IMR-90 (cell line): Measurements from ENCODE around the gene TSPAN16. TPM values are rescaled to one million over a fixed set of nuclear protein-coding genes. Genes with fewer than 3 reads are reported as not detected.

Experiments used
- ATAC-seq: fragments of 200-7000 bp; cut with Tn5 transposase; 2 replicates; pipeline ENCODE4 v1.9.1; 2020; ENCODE audit warnings: low read depth, mild to moderate bottlenecking, moderate library complexity
- BruUV-seq: library from RNA; stranded (reverse); fragments of 400-500 nt; replicated peaks from 2 replicates; lab custom pipeline; 2021; lab: Mats Ljungman, UMichigan
- CTCF ChIA-PET: fragments of 300-600 bp; formaldehyde crosslinking; extraction: SDS; loops from one replicate; lab custom pipeline; 2021; ENCODE audit warnings: antibody characterized with exemption; lab: Yijun Ruan, JAX
- POLR2A ChIA-PET: fragments of 300-600 bp; sonication (Branson Sonifier 250); formaldehyde crosslinking; loops from one replicate; lab custom pipeline; 2022; ENCODE audit warnings: antibody characterized with exemption; ENCODE audit not compliant: unreplicated experiment; lab: Charles Lee
- DNase-seq: peaks from one replicate; pipeline ENCODE4 v3.0.0; 2013
- H2AFZ ChIP-seq: replicated peaks from 2 replicates; pipeline ENCODE3; 2013; ENCODE audit warnings: low read length, mild to moderate bottlenecking; ENCODE audit not compliant: poor library complexity
- H2AK5ac ChIP-seq: 2 replicates; pipeline ENCODE4 v1.6.1; 2013; ENCODE audit warnings: low read depth, low read length, inconsistent platforms
- H2AK9ac ChIP-seq: replicated peaks from 2 replicates; pipeline ENCODE3; 2013; ENCODE audit warnings: mild to moderate bottlenecking, low read depth, low read length, moderate library complexity; ENCODE audit not compliant: poor library complexity
- H2BK120ac ChIP-seq: 2 replicates; pipeline ENCODE4 v1.6.1; 2013; ENCODE audit warnings: low read depth, low read length, inconsistent platforms
- H2BK15ac ChIP-seq: 3 replicates; pipeline ENCODE4 v1.6.1; 2013; ENCODE audit warnings: low read depth, low read length, inconsistent platforms
- H2BK20ac ChIP-seq: 2 replicates; pipeline ENCODE4 v1.6.1; 2013; ENCODE audit warnings: low read depth, mild to moderate bottlenecking, inconsistent platforms, low read length, moderate library complexity
- H2BK5ac ChIP-seq: 2 replicates; pipeline ENCODE4 v1.6.1; 2013; ENCODE audit warnings: mild to moderate bottlenecking, low read depth, low read length, inconsistent platforms; ENCODE audit not compliant: poor library complexity, severe bottlenecking
- H3K14ac ChIP-seq: replicated peaks from 2 replicates; pipeline ENCODE4 v1.6.1; 2013; ENCODE audit warnings: low read depth, low read length, inconsistent platforms
- H3K18ac ChIP-seq: 2 replicates; pipeline ENCODE4 v1.6.1; 2013; ENCODE audit warnings: low read depth, low read length, control low read depth
- H3K23ac ChIP-seq: 2 replicates; pipeline ENCODE4 v1.6.1; 2013; ENCODE audit warnings: low read depth, low read length, inconsistent platforms
- H3K27ac ChIP-seq: 2 replicates; pipeline ENCODE4 v1.5.1; 2013; ENCODE audit warnings: mild to moderate bottlenecking, control low read depth, low read length; ENCODE audit not compliant: insufficient read depth
- H3K27me3 ChIP-seq: 2 replicates; pipeline ENCODE4 v1.6.1; 2013; ENCODE audit warnings: low read length; ENCODE audit not compliant: control insufficient read depth, insufficient read depth
- H3K36me3 ChIP-seq: 2 replicates; pipeline ENCODE4 v1.6.1; 2013; ENCODE audit warnings: low read length, mixed read lengths; ENCODE audit not compliant: control insufficient read depth, insufficient read depth
- H3K4ac ChIP-seq: 2 replicates; pipeline ENCODE4 v1.6.1; 2013; ENCODE audit warnings: low read depth, low read length, inconsistent platforms
- H3K4me1 ChIP-seq: 2 replicates; pipeline ENCODE4 v1.6.1; 2013; ENCODE audit warnings: low read length, mixed read lengths; ENCODE audit not compliant: control insufficient read depth, insufficient read depth
- H3K4me2 ChIP-seq: 2 replicates; pipeline ENCODE4 v1.6.1; 2013; ENCODE audit warnings: low read depth, mild to moderate bottlenecking, control low read depth, low read length, moderate library complexity
- H3K4me3 ChIP-seq: 2 replicates; pipeline ENCODE4 v1.5.1; 2013; ENCODE audit warnings: low read depth, mild to moderate bottlenecking, control low read depth, low read length, moderate library complexity; ENCODE audit not compliant: insufficient read depth
- H3K56ac ChIP-seq: 2 replicates; pipeline ENCODE4 v1.6.1; 2013; ENCODE audit warnings: low read length, inconsistent platforms; ENCODE audit not compliant: insufficient read depth; ENCODE audit errors: extremely low read depth
- H3K79me1 ChIP-seq, 2 experiments: 2 replicates each; pipeline ENCODE4 v1.6.1; 2013; ENCODE audit warnings: low read length in 2 of 2, inconsistent platforms in 1 of 2, low read depth in 1 of 2
- H3K9ac ChIP-seq: 2 replicates; pipeline ENCODE4 v1.6.1; 2013; ENCODE audit warnings: low read depth, low read length, control low read depth
- H3K9me1 ChIP-seq: 2 replicates; pipeline ENCODE4 v1.6.1; 2013; ENCODE audit warnings: low read length, inconsistent platforms; ENCODE audit not compliant: insufficient read depth
- H3K9me3 ChIP-seq: 2 replicates; pipeline ENCODE4 v1.6.1; 2013; ENCODE audit warnings: low read length; ENCODE audit not compliant: control insufficient read depth, insufficient read depth
- H4K20me1 ChIP-seq: 2 replicates; pipeline ENCODE4 v1.6.1; 2013; ENCODE audit warnings: low read length, inconsistent platforms; ENCODE audit not compliant: insufficient read depth
- H4K5ac ChIP-seq: 2 replicates; pipeline ENCODE4 v1.6.1; 2013; ENCODE audit warnings: mild to moderate bottlenecking, low read depth, low read length, control low read depth
- H4K8ac ChIP-seq, 2 experiments: 2 replicates each; pipeline ENCODE4 v1.6.1; 2013; ENCODE audit warnings: low read depth in 2 of 2, low read length in 2 of 2, control low read depth in 1 of 2, inconsistent platforms in 1 of 2
- H4K91ac ChIP-seq: 2 replicates; pipeline ENCODE4 v1.6.1; 2013; ENCODE audit warnings: low read depth, low read length, inconsistent platforms; ENCODE audit not compliant: insufficient read depth
- BHLHE40 ChIP-seq: fragments of 150-350 bp; IDR thresholded peaks from 2 replicates; pipeline ENCODE4 v1.6.1; 2016; ENCODE audit warnings: mild to moderate bottlenecking, low read depth, low read length
- CEBPB ChIP-seq: IDR thresholded peaks from 2 replicates; pipeline ENCODE4 v1.6.1; 2012; ENCODE audit warnings: low read depth, low read length, improper control_type of control experiment
- CHD1 ChIP-seq: IDR thresholded peaks from 2 replicates; pipeline ENCODE4 v1.6.1; 2012; ENCODE audit warnings: low read depth, low read length, improper control_type of control experiment
- FOS ChIP-seq: fragments of 150-350 bp; IDR thresholded peaks from 2 replicates; pipeline ENCODE4 v1.6.1; 2016; ENCODE audit warnings: low read depth, low read length
- MAFK ChIP-seq: IDR thresholded peaks from 2 replicates; pipeline ENCODE4 v1.6.1; 2012; ENCODE audit warnings: low read depth, low read length, improper control_type of control experiment
- MAZ ChIP-seq: IDR thresholded peaks from 2 replicates; pipeline ENCODE4 v1.6.1; 2012; ENCODE audit warnings: low read depth, mild to moderate bottlenecking, low read length, improper control_type of control experiment, moderate library complexity, borderline replicate concordance
- NFE2L2 ChIP-seq: fragments of 150-350 bp; IDR thresholded peaks from 2 replicates; pipeline ENCODE4 v1.6.1; 2016; ENCODE audit warnings: low read depth, mild to moderate bottlenecking, low read length
- POLR2A ChIP-seq: IDR thresholded peaks from 2 replicates; pipeline ENCODE4 v1.6.1; 2012; ENCODE audit warnings: mild to moderate bottlenecking, low read depth, low read length
- RAD21 ChIP-seq: IDR thresholded peaks from 2 replicates; pipeline ENCODE4 v1.6.1; 2012; ENCODE audit warnings: low read length, improper control_type of control experiment
- RCOR1 ChIP-seq: IDR thresholded peaks from 2 replicates; pipeline ENCODE4 v1.6.1; 2012; ENCODE audit warnings: mild to moderate bottlenecking, low read length, improper control_type of control experiment; ENCODE audit not compliant: insufficient replicate concordance
- RFX5 ChIP-seq: IDR thresholded peaks from 2 replicates; pipeline ENCODE4 v1.8.0; 2012; ENCODE audit warnings: low read depth, mild to moderate bottlenecking, low read length, moderate library complexity
- SMC3 ChIP-seq: fragments of 150-350 bp; IDR thresholded peaks from 2 replicates; pipeline ENCODE4 v1.6.1; 2016; ENCODE audit warnings: low read depth, mild to moderate bottlenecking, antibody characterized with exemption, low read length, moderate library complexity
- WGBS, 2 experiments: methylation state at CpG; one replicate each; pipeline versions ENCODE4 v1.1.5 to v1.1.7; 2013; ENCODE audit warnings: missing lambda C conversion rate in 2 of 2; ENCODE audit not compliant: insufficient read length in 1 of 2; ENCODE audit errors: extremely low coverage in 2 of 2; 5-methylcytosine and 5-hydroxymethylcytosine counted together
- dilution Hi-C: fragments of 300-500 bp; cut with HindIII; formaldehyde crosslinking; loops from one replicate; pipeline ENCODE4 v1.14.3; 2018; ENCODE audit warnings: low sequenced_read_pairs; ENCODE audit not compliant: unreplicated experiment
- in situ Hi-C: fragments of 300-500 bp; cut with MboI; formaldehyde crosslinking; loops from 3 replicates; pipeline ENCODE4 v1.14.3; 2019; ENCODE audit warnings: low sequenced_read_pairs, inconsistent platforms, mixed read lengths
- intact Hi-C: fragments of 100-400 bp; cut with micrococcal nuclease; formaldehyde crosslinking; loops from 2 replicates; pipeline ENCODE4 v1.10.0; 2022
- polyA plus RNA-seq, 3 experiments: library from polyadenylated mRNA; depleted of rRNA; stranded (reverse); fragments of >200 nt; gene quantifications; 2 replicates each; pipeline ENCODE4 v1.2.3, GENCODE V29; 2012; ENCODE audit warnings: low replicate concordance in 1 of 3
- total RNA-seq: library from RNA; depleted of rRNA; stranded (reverse); fragments of >200 nt; gene quantifications from 2 replicates; pipeline ENCODE4 v1.2.3, GENCODE V29; 2012
- TF ChIP-seq, protein P1 (sequence below): conservative IDR thresholded peaks from 2 replicates; pipeline ENCODE4 v1.5.1; 2012; ENCODE audit warnings: mild to moderate bottlenecking, low read depth, low read length, improper control_type of control experiment
- TF ChIP-seq, protein P2 (sequence below): fragments of 150-350 bp; IDR thresholded peaks from 2 replicates; pipeline ENCODE4 v1.6.1; 2016; ENCODE audit warnings: low read depth, mild to moderate bottlenecking, low read length, moderate library complexity, borderline replicate concordance
- TF ChIP-seq, protein P3 (sequence below): fragments of 150-350 bp; IDR thresholded peaks from 2 replicates; pipeline ENCODE4 v1.6.1; 2017; ENCODE audit warnings: mild to moderate bottlenecking, antibody characterized with exemption, low read length, low read depth

TSPAN16 gene
- total and polyA plus RNA-seq, 2 of the 4 experiments (the other 2 are of a cell fraction), result not detected

DNA sequence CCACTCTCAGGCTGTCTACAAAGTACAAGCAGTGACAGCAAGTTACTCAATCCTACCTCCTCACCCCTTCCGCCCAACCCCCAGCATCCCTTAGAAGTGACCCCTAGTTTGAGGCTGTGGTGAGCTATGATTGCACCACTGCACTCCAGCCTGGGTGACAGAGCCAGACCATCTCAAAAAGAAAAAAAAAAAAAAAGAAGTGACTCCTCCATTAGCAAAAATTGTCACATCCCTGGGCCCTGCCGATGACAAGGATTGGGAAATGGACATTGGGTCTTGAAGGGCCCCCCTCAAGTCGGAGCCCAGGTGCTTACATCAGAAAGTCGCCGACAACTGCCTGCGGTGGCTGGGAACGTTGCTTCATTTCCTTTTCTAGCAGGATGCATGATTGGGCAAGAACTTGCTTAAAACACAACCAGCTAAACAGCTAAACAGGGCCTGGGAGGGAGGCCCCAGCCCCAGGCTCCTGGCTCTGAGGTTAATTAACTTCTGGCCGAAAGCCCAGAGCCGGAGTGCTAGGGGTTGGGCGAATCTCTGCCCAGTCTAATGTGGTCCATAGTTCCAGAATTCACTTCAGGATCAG is 28.2 kb downstream of the TSPAN16 start:
- ChIA-PET POLR2A (no interaction called here), CTCF (no interaction called here)
- in situ Hi-C loops (no loop called here), intact Hi-C loops (loop anchor here (1.0 kb wide), 1 partner anchor 15 kb away; the partner anchor contains the start of gene RAB3D), dilution Hi-C loops (no loop called here)
- peak overlapping the region; percentile 38 for H2BK5ac ChIP-seq
- H4K20me1 ChIP-seq, result no peaks in the 10 kb centered on the region
- peak overlapping the region; percentile 3; the same call in 1 of the 2 replicates for H4K5ac ChIP-seq
- peak overlapping the region; percentile 87 for H2BK120ac ChIP-seq
- H3K27ac ChIP-seq, result peak overlapping the region; percentile 65
- H3K27me3 ChIP-seq, result no peaks in the 10 kb centered on the region
- peak overlapping the region; percentile 34 for H2AK9ac ChIP-seq
- H3K4me3 ChIP-seq, result no peak overlapping the region
- H3K23ac ChIP-seq, result peak overlapping the region; percentile 87; the same call in 1 of the 2 replicates
- H2AFZ ChIP-seq, result peak overlapping the region; percentile 38
- peak overlapping the region; percentile 1; the same call in 1 of the 2 replicates for H3K9ac ChIP-seq
- no peaks in the 10 kb centered on the region for H3K79me1 ChIP-seq
- H4K91ac ChIP-seq, result peak overlapping the region; percentile 91
- peak; percentile 97 for ATAC-seq
- H2BK20ac ChIP-seq, result peak overlapping the region; percentile 79
- H3K14ac ChIP-seq, result peak overlapping the region; percentile 80
- peak; percentile 94 for DNase-seq
- H3K9me1 ChIP-seq, result peaks cover 10% of the 10 kb centered on the region
- peaks cover 12% of the 10 kb centered on the region for H3K4me1 ChIP-seq
- peak overlapping the region; percentile 82 for H3K56ac ChIP-seq
- no TSS peak for BruUV-seq
- H4K8ac ChIP-seq, result peak overlapping the region; percentile 60 to 83; a peak in 3 of 4 replicates
- peak overlapping the region; percentile 43 for H3K4me2 ChIP-seq
- H3K9me3 ChIP-seq, result no peaks in the 10 kb centered on the region
- 6% methylated on average over 3 of the region's 10 CpGs; no CpG with 5 or more reads in 1 of the 2 experiments for WGBS, 2 experiments
- peak overlapping the region; percentile 5; the same call in 1 of the 2 replicates for H3K18ac ChIP-seq
- H3K4ac ChIP-seq, result peak overlapping the region; percentile 84
- H2BK15ac ChIP-seq, result peak overlapping the region; percentile 91; the same call in 2 of the 3 replicates
- H2AK5ac ChIP-seq, result peak overlapping the region; percentile 96
- H3K36me3 ChIP-seq, result peaks cover 7% of the 10 kb centered on the region; the same call in 1 of the 2 replicates
- TF ChIP-seq BHLHE40 (no peak), RCOR1 (peak; percentile 29), SMC3 (no peak), MAZ (peak; percentile 51; the same call in 1 of the 2 replicates), CHD1 (no peak), FOS (no peak), RAD21 (no peak; the same call in 1 of the 2 replicates), MAFK (no peak), NFE2L2 (peak; percentile 41; the same call in 1 of the 2 replicates), CEBPB (peak; percentile 99), RFX5 (no peak), POLR2A (no peak)
- TF ChIP-seq, protein P1, sequence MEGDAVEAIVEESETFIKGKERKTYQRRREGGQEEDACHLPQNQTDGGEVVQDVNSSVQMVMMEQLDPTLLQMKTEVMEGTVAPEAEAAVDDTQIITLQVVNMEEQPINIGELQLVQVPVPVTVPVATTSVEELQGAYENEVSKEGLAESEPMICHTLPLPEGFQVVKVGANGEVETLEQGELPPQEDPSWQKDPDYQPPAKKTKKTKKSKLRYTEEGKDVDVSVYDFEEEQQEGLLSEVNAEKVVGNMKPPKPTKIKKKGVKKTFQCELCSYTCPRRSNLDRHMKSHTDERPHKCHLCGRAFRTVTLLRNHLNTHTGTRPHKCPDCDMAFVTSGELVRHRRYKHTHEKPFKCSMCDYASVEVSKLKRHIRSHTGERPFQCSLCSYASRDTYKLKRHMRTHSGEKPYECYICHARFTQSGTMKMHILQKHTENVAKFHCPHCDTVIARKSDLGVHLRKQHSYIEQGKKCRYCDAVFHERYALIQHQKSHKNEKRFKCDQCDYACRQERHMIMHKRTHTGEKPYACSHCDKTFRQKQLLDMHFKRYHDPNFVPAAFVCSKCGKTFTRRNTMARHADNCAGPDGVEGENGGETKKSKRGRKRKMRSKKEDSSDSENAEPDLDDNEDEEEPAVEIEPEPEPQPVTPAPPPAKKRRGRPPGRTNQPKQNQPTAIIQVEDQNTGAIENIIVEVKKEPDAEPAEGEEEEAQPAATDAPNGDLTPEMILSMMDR, result no peak
- TF ChIP-seq, protein P2, sequence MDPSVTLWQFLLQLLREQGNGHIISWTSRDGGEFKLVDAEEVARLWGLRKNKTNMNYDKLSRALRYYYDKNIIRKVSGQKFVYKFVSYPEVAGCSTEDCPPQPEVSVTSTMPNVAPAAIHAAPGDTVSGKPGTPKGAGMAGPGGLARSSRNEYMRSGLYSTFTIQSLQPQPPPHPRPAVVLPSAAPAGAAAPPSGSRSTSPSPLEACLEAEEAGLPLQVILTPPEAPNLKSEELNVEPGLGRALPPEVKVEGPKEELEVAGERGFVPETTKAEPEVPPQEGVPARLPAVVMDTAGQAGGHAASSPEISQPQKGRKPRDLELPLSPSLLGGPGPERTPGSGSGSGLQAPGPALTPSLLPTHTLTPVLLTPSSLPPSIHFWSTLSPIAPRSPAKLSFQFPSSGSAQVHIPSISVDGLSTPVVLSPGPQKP, result no peak
- TF ChIP-seq, protein P3, sequence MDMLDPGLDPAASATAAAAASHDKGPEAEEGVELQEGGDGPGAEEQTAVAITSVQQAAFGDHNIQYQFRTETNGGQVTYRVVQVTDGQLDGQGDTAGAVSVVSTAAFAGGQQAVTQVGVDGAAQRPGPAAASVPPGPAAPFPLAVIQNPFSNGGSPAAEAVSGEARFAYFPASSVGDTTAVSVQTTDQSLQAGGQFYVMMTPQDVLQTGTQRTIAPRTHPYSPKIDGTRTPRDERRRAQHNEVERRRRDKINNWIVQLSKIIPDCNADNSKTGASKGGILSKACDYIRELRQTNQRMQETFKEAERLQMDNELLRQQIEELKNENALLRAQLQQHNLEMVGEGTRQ, result no peak
